ENCODE measurements around the gene HSD17B13.
A peak's percentile ranks its signal among the peaks of the same experiment; 100 is the strongest.
"Not testable (repeated sequence)": the region's sequence is repeated elsewhere in the genome, so short reads cannot be mapped to it uniquely, and the experiment has no call there.

The HSD17B13 gene

GRCh38 chr4:87315000-87315399 is 7.7 kb downstream of the HSD17B13 start:
- DNase-seq: not testable (repeated sequence)

GRCh38 chr4:87313756-87314155 is 8.9 kb downstream of the HSD17B13 start:
- no peak for DNase-seq

- no peak for DNase-seq
These were observed 11.0 kb downstream of the HSD17B13 start for GRCh38 chr4:87311684-87312083.

- no peak for DNase-seq
These were observed 11.9 kb downstream of the HSD17B13 start for GRCh38 chr4:87310691-87311335.

GRCh38 chr4:87309625-87310024 is 13.1 kb downstream of the HSD17B13 start:
- DNase-seq: no peak

- no peak for DNase-seq
These were observed 16.6 kb downstream of the HSD17B13 start for GRCh38 chr4:87306056-87306455.

- DNase-seq: no peak
These were observed 17.1 kb downstream of the HSD17B13 start for GRCh38 chr4:87305562-87305961.

GRCh38 chr4:87304745-87305432 is 17.8 kb downstream of the HSD17B13 start:
- no peak for DNase-seq

- no peak for DNase-seq
These were observed 22.8 kb downstream of the HSD17B13 start for GRCh38 chr4:87299898-87300297.

GRCh38 chr4:87298362-87298761 is 24.3 kb downstream of the HSD17B13 start:
- no peak for DNase-seq

- DNase-seq: not testable (repeated sequence)
These were observed 27.8 kb downstream of the HSD17B13 start for GRCh38 chr4:87294911-87295310.

- not testable (repeated sequence) for DNase-seq
These were observed 28.8 kb downstream of the HSD17B13 start for GRCh38 chr4:87293889-87294288.

GRCh38 chr4:87286970-87287369 is 35.7 kb downstream of the HSD17B13 start:
- no peak for DNase-seq

GRCh38 chr4:87284268-87284667 is 38.4 kb downstream of the HSD17B13 start:
- DNase-seq: not testable (repeated sequence)

GRCh38 chr4:87283151-87283550 is 39.5 kb downstream of the HSD17B13 start:
- no peak for DNase-seq

GRCh38 chr4:87281603-87282002 is 41.1 kb downstream of the HSD17B13 start:
- no peak for DNase-seq

GRCh38 chr4:87278335-87278794 is 44.3 kb downstream of the HSD17B13 start:
- no peak for DNase-seq

- no peak for DNase-seq
These were observed 47.4 kb downstream of the HSD17B13 start for GRCh38 chr4:87275311-87275710.

- DNase-seq: no peak
These were observed 47.9 kb downstream of the HSD17B13 start for GRCh38 chr4:87274803-87275202.

GRCh38 chr4:87274327-87274726 is 48.4 kb downstream of the HSD17B13 start:
- no peak for DNase-seq

GRCh38 chr4:87270825-87271224 is 51.9 kb downstream of the HSD17B13 start:
- no peak for DNase-seq

- DNase-seq: peak; percentile 17
These were observed 52.5 kb downstream of the HSD17B13 start for GRCh38 chr4:87270144-87270543.

GRCh38 chr4:87268411-87268810 is 54.3 kb downstream of the HSD17B13 start:
- DNase-seq: no peak

- no peak for DNase-seq
These were observed 55.7 kb downstream of the HSD17B13 start for GRCh38 chr4:87266986-87267385.

GRCh38 chr4:87262886-87263285 is 59.8 kb downstream of the HSD17B13 start:
- DNase-seq: no peak
